Measurements from ENCODE around the gene ANXA2.
"Not testable (repeated sequence)": the region's sequence is repeated elsewhere in the genome, so short reads cannot be mapped to it uniquely, and the experiment has no call there.

ANXA2 gene

DNA sequence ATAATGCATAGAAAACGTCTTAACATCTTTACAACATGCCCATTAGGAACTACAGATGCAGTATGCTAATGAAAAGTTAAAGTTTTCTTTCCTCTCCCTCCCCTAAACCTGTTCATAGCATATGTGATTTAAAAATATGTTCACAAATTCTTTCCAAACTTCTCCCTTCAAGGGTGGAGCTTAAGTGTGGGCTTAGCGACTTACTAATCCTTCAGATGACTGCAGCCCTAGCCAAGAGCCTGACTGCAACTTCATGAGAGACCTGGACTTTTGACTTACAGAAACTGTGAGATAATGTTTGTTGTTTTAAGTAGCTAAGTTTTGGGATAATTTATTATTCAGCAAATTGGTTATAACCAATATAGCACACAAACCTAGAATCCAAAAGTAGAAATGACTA lies 22.0 kb upstream of the ANXA2 start:
- DNase-seq (ENCODE audit: low read depth) = no peak
- TF ChIP-seq, protein P1, sequence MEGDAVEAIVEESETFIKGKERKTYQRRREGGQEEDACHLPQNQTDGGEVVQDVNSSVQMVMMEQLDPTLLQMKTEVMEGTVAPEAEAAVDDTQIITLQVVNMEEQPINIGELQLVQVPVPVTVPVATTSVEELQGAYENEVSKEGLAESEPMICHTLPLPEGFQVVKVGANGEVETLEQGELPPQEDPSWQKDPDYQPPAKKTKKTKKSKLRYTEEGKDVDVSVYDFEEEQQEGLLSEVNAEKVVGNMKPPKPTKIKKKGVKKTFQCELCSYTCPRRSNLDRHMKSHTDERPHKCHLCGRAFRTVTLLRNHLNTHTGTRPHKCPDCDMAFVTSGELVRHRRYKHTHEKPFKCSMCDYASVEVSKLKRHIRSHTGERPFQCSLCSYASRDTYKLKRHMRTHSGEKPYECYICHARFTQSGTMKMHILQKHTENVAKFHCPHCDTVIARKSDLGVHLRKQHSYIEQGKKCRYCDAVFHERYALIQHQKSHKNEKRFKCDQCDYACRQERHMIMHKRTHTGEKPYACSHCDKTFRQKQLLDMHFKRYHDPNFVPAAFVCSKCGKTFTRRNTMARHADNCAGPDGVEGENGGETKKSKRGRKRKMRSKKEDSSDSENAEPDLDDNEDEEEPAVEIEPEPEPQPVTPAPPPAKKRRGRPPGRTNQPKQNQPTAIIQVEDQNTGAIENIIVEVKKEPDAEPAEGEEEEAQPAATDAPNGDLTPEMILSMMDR (conservative IDR thresholded peaks at IDR 0.05; ENCODE audit: low read depth, low read length) = no peak
- H3K4me3 ChIP-seq (ENCODE audit: low read length) = no peak overlapping the region

DNA sequence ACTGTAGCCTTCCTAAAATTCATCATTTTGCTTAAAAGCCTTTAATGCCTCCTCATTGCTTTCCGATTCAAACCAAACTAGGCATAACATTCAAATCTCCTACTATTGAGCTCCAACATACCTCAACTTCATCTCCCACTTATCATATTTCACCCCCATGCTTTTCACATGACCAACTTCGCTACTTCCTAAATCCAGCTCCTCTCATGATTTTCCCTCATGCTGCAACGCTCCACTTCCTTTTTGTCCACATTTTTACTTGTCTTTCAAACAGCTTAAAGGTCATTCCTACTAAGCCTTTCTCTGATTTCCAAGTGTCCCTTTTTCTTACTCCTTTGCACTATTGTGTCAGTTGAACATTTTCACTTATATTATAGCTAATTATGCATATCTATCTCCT lies 20.3 kb upstream of the ANXA2 start:
- no peak for DNase-seq (ENCODE audit: low read depth)
- TF ChIP-seq, protein P1 (conservative IDR thresholded peaks at IDR 0.05; ENCODE audit: low read depth, low read length) = no peak
- no peak overlapping the region for H3K4me3 ChIP-seq (ENCODE audit: low read length)

DNA sequence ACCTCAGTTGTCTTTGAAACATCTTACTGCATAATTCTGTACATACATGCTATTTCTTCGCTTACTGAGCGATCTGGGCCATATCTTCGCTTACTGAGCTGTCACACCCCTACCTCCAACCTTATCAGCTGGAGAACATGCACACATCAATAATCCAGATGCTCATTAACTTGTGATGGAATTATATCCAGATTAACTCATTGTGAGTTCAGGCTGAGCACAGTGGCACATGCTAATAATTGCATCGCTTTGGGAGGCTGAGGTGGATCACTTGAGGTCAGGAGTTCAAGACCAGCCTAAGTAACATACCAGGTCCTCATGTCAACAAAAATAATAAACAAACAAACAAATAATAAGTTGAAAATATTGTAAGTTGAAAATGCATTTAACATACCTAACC lies 19.3 kb upstream of the ANXA2 start:
- TF ChIP-seq, protein P1 (conservative IDR thresholded peaks at IDR 0.05; ENCODE audit: low read depth, low read length) = no peak
- DNase-seq (ENCODE audit: low read depth) = no peak

DNA sequence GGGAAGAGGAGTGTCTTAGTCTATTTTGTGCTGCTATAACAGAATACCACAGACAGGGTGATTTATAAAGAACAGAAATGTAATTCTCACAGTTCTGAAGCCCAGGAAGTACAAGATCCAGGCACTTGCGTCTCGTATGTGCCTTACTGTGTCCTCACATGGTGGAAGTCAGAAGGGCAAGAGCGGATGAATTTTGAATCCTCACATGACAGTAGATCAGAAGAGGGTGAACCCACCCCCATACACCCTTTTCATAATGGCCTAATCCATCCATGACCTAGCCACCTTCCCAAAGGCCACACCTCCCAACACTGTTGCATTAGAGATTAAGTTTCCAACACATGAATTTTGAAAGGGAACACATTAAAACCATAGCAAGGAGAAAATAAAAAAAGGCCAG lies 18.7 kb upstream of the ANXA2 start:
- H3K4me3 ChIP-seq (ENCODE audit: low read length) = no peak overlapping the region
- DNase-seq (ENCODE audit: low read depth) = no peak
- TF ChIP-seq, protein P1 (conservative IDR thresholded peaks at IDR 0.05; ENCODE audit: low read depth, low read length) = no peak

More for the DNA sequence above, 19.3 kb upstream of the ANXA2 start:
- H3K4me3 ChIP-seq (ENCODE audit: low read length) = no peak overlapping the region

DNA sequence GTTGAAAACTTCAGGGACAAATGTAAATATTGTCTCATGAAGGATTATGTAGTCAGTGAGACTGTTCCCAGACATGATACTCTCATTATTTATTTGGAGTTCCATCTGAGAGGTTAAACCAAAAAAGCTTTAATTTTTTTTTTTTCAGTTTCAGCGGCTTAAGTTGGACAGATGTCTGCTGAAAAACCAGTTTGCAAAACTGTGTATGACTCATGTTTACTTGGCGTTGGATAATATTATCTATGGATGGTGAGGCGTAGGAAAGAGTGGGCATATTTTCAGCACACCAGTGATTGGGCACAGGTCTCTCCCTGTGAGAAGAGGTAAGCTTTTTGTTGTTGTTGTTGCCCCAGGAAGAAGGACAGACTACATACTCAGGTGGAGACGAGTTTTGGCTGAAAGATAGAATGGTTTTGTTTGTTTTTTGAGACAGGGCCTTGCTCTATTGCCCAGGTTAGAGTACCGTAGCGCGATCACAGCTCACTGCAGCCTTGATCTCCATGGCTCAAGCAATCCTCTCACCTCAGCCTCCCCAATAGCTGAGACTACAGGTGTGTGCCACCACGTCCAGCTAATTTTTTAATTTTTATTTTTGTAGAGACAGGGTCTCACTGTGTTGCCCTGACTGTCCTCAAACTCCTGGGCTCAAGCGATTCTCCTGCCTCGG lies 16.4 kb upstream of the ANXA2 start:
- no peak for DNase-seq (ENCODE audit: low read depth)
- TF ChIP-seq, protein P1 (conservative IDR thresholded peaks at IDR 0.05; ENCODE audit: low read depth, low read length) = no peak
- no peak overlapping the region for H3K4me3 ChIP-seq (ENCODE audit: low read length)

DNA sequence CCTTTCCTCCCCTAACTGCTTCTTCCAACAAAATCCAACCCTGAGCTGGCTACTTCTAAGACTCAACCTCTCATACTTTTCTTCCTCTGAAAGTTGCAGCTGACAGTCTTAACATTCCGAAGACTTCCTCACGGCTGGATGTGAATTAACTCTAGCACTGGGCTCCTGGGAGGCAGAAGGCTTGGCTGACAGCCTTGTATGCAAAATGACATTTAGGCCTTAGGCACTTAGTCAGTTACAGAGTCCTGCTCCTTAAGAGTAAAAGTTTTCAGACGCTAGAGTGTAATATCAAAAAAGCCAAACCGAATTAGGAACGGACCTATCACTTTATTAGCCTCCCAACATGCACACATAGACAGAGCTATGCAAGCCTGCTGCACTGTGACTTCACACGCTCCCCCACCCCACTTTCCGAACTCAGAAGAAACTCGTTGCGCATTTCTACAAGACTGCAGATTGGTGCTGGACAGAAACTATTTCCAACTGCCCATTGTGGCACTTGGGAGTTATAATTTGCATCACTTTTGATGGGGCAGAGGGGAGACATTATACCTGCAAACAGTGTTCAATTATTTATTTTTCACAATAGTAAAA lies 15.5 kb upstream of the ANXA2 start:
- TF ChIP-seq, protein P1 (conservative IDR thresholded peaks at IDR 0.05; ENCODE audit: low read depth, low read length) = no peak
- no peak for DNase-seq (ENCODE audit: low read depth)
- H3K4me3 ChIP-seq (ENCODE audit: low read length) = no peak overlapping the region

DNA sequence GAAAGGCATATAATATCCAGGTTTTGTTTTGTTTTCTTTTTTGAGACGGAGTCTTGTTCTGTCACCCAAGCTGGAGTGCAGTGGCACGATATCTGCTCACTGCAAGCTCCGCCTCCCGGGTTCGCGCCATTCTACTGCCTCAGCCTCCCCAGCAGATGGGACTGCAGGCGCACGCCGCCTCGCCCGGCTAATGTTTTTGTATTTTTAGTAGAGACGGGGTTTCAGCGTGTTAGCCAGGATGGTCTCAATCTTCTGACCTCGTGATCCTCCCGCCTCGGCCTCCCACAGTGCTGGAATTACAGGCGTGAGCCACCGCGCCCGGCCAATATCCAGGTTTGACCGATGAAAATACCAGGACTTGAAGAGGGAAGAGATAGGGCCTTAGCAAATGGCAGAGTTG lies 15.0 kb upstream of the ANXA2 start:
- H3K4me3 ChIP-seq (ENCODE audit: low read length); DNase-seq (ENCODE audit: low read depth): not testable (repeated sequence)

Data from retinal pigment epithelial cell (primary cell).